GM19023 (cell line): ENCODE measurements around the gene WNT5B.

ENCODE experiments used
- ATAC-seq: cut with Tn5 transposase; IDR thresholded peaks from one replicate; pipeline ENCODE4 v1.9.1; 2021; ENCODE audit warnings: mild to moderate bottlenecking, moderate library complexity; ENCODE audit not compliant: unreplicated experiment

Gene WNT5B

GRCh38 chr12:1629338-1630132 lies 504 bp downstream of the WNT5B start:
- no peak for ATAC-seq

DNA sequence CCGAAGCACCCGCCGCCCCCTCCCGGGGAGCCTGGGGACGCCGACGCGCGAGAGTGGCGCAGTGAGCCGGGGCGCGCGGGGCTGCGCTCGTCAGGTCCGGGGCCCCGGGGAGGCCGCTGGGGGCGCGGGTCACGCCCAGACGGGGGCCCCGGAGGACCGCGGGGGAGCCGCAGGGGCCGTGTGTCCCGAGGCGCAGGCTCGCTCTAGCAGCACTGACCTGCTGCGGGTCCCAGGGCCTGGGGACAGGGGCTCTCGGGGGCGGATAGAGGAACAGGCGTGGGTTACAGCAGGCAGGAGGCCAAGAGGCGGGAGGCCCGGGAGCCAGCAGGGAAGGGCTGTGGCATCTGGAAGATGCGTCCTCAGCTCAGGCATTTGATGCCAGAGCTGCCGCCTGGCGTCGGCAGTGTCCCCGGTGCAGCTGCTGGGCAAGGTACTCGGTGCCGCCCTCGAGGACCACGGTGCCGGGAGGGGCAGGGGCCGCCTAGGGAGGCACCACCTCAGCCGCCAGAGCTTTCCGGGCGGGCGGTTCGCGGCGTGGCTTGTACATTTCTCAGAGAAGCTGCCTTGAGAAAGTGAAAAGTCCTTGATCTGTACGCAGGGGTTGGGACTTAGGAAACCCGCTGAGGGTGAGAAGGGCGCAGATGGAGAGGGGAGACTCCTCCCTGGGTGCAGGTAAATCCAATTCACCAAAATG lies 1.2 kb downstream of the WNT5B start:
- ATAC-seq: no peak

- no peak for ATAC-seq
Observed at GRCh38 chr12:1630827-1631591, 2.0 kb downstream of the WNT5B start.

DNA sequence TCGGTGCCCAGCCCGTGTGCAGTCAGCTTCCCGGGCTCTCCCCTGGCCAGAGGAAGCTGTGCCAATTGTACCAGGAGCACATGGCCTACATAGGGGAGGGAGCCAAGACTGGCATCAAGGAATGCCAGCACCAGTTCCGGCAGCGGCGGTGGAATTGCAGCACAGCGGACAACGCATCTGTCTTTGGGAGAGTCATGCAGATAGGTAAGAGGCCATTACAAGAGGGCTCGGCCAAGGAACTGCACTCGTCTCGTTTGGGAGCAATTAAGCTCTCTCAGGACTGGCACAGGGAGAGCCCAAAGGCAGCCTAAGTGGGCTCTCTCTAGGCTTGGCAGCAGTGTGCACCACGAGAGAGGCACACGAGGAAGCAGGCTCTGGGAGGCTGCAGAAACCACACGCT lies 3.7 kb downstream of the WNT5B start:
- no peak for ATAC-seq

- no peak for ATAC-seq
Observed at GRCh38 chr12:1633459-1633858, 4.4 kb downstream of the WNT5B start.

GRCh38 chr12:1634149-1634548 lies 5.1 kb downstream of the WNT5B start:
- ATAC-seq: no peak

DNA sequence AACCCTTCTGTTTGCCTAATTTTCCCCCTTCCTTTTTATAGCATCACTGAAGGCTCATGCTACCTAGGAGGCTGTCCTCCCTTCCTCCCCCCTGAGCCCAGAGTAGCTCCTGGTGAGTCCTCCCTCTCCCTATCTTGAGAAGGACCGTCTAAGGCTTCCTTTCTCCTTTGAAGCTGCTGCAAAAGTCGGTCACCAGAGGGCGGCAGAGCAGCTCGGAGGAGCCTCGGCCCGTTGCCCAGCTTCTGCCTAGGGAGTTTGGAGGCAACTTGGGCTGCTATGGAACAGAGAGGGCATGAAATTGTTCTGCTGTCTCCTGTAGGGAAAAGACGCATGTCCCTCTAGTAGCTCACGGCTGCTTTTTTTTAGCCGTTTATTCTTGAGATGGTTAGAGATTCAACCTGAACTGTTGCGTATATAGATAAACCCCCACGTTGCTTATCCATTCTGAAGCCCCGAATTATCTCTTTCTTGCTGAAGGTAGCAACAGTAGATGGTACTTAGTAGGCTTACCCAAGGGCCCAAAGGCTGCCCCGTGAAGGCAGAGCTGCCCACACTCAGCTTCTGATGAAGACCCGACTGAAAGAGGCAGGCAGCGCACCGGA lies 5.7 kb downstream of the WNT5B start:
- no peak for ATAC-seq

DNA sequence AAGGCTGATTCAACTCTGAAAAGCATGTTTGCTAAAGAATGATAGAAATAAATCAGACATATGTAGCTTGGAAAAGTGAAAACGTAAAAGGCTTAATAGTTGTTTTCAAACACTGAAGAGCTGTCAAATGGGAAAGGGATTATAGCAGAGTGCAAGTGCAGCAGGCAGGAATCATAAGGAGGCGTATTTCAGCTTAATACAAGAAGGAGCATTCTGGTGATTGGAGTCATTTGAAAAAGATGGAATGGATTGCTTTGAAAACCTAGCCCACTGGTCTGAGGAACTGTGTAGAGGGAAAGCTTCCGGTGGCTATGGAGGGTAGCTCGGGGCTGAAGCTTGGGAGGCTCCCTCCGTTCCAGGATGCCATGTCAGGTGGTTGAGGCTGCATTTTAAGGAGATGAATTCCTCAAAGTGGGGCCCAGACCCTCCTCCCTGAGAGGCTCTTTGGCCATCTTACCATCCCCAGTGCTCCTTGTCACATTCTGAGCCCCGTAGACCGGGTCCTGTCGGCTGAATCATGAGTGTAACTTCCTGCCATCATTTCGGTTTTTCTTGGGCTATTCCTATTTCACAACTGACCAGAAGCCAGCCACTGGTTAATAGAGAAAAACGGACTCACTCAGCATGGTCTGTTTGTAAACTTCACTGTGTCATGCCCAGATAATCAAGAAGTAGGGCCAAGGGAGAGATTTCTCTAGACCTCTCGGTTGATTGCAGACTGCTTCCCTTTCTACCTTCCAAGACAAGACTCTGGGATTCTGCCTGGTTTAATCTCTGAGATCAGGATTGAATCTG lies 6.5 kb downstream of the WNT5B start:
- no peak for ATAC-seq

- no peak for ATAC-seq
Observed at GRCh38 chr12:1638203-1638602, 9.2 kb downstream of the WNT5B start.

DNA sequence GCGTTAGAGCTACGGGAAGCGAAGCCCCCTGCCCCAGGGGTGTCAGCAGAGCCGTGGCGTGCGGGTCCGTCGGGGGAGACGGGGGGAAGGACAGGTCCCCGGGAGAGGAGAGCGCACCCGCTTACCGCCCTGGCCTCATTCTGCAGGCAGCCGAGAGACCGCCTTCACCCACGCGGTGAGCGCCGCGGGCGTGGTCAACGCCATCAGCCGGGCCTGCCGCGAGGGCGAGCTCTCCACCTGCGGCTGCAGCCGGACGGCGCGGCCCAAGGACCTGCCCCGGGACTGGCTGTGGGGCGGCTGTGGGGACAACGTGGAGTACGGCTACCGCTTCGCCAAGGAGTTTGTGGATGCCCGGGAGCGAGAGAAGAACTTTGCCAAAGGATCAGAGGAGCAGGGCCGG lies 10.5 kb downstream of the WNT5B start:
- no peak for ATAC-seq

DNA sequence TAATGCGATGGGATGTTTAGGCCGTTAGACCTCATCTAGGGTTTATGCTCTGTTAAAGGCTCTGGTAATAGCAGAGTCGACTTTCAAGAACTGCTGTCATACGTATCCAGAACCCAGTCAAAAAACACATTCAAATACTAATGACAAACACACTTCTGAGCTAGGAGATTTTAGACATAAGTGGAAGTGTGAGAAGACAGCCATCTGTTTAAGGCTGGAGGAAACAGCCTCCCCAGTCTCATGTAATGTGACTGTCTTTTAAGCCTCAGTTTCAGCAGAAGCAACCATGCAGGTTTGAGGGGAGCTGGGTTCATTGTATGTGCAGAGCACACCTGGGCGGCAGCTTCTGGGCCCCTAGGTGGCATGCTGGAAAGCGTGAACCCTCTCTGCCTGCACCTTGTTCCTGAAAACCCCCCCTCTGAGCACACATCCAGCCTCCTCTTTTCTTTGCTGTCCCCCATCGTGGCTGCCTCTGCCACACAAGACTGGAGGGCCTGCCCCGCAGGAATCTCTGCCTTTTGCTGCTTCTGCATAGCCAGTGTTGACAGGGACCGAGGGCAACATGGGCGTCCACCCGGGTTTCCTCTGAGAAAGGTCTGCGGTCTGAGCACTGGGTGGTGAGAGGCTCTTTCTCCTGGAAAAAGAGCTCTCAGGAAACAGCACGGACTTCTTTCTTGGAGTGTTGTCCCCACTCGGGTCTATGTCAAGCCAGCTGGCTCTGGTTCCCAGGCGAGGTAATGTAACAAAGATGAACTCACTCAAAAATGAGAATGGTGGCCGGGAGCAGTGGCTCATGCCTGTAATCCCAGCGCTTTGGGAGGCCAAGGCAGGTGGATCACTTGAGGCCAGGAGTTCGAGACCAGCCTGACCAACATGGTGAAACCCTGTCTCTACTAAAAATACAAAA lies 11.6 kb downstream of the WNT5B start:
- ATAC-seq: no peak

GRCh38 chr12:1642513-1642912 lies 13.5 kb downstream of the WNT5B start:
- ATAC-seq: no peak

GRCh38 chr12:1643043-1643442 lies 14.0 kb downstream of the WNT5B start:
- ATAC-seq: no peak

- ATAC-seq: no peak
Observed at GRCh38 chr12:1643905-1644533, 15.0 kb downstream of the WNT5B start.

- ATAC-seq: no peak
Observed at GRCh38 chr12:1644534-1645438, 15.8 kb downstream of the WNT5B start.

- ATAC-seq: no peak
Observed at GRCh38 chr12:1645819-1646218, 16.8 kb downstream of the WNT5B start.

DNA sequence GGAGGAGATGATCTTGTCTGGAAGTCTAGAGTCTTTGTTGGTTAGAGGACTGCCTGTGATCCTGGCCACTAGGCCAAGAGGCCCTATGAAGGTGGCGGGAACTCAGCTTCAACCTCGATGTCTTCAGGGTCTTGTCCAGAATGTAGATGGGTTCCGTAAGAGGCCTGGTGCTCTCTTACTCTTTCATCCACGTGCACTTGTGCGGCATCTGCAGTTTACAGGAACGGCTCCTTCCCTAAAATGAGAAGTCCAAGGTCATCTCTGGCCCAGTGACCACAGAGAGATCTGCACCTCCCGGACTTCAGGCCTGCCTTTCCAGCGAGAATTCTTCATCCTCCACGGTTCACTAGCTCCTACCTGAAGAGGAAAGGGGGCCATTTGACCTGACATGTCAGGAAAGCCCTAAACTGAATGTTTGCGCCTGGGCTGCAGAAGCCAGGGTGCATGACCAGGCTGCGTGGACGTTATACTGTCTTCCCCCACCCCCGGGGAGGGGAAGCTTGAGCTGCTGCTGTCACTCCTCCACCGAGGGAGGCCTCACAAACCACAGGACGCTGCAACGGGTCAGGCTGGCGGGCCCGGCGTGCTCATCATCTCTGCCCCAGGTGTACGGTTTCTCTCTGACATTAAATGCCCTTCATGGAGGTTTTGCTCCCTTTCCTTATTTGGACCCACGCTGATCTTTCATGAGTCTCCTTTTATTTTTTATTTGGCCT lies 17.7 kb downstream of the WNT5B start:
- ATAC-seq: no peak
